Gastroesophageal sphincter (tissue), 3 donors: ENCODE results near the gene ALG12.

Source experiments
- EP300 ChIP-seq: sonication (generic); formaldehyde crosslinking; IDR thresholded peaks from one replicate; pipeline ENCODE4 v1.6.1; 2017; ENCODE audit warnings: antibody characterized with exemption, mild to moderate bottlenecking
- POLR2A ChIP-seq, 2 donors: fragments of 450-650 bp; IDR thresholded peaks; one replicate each; pipeline ENCODE4 v1.6.1; 2017; ENCODE audit warnings: antibody characterized with exemption in 2 of 2, mild to moderate bottlenecking in 2 of 2, moderate library complexity in 1 of 2
- TF ChIP-seq, protein P1 (sequence below), 4 experiments: fragments of 200-600 bp in 2 of 4; fragments of 450-650 bp in 2 of 4; sonication (generic) in 1 of 4; IDR thresholded peaks; one replicate each; pipeline ENCODE4 v1.5.1; 2017 to 2019; ENCODE audit warnings: antibody characterized with exemption in 4 of 4, mild to moderate bottlenecking in 2 of 4, moderate library complexity in 2 of 4

DNA sequence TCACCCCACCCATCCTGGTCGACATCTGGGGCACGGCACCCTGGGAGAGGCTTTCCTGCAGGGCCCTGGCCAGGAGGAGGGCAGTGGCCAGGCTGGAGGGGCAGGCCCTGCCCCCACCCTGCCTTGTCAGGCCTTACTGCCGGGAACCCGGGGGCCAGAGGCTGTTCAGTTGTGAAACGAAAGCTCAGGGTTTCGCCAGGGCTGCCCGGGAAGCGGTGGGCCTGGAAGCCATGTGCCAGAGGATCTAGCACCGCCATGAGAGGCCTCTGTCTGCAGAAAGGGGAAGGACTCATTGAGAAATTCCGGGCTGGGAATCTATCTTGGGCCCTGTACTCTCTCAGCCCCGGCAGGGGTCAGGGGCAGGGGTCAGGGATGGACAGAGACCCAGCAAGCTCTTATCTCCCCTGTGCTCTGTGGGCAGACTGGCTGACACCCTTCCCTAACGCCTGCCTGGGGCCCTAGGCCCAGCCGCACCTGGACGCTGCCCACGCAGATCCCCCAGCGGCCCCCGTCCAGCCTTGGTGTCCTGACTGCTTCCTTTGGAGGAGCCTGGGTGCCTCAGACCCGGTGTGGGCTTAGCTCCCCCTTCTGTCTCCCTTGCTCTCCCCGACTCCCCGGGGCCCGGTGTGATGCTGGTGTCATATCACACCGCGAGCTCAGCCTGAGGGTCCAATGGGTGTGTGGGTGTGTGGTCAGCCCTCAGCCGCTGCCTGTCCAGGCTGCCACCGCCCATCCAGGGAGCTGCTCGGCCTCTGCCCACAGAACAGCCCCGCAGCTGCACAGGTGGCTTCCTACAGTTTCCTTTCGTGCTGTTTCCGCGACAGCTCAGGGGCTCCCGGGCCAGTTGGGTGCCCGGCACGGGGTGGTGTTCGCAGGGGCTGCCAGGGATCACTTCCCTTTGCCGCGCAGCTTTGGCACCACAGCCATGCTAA is 48.8 kb upstream of the ALG12 start:
- TF ChIP-seq, protein P1, sequence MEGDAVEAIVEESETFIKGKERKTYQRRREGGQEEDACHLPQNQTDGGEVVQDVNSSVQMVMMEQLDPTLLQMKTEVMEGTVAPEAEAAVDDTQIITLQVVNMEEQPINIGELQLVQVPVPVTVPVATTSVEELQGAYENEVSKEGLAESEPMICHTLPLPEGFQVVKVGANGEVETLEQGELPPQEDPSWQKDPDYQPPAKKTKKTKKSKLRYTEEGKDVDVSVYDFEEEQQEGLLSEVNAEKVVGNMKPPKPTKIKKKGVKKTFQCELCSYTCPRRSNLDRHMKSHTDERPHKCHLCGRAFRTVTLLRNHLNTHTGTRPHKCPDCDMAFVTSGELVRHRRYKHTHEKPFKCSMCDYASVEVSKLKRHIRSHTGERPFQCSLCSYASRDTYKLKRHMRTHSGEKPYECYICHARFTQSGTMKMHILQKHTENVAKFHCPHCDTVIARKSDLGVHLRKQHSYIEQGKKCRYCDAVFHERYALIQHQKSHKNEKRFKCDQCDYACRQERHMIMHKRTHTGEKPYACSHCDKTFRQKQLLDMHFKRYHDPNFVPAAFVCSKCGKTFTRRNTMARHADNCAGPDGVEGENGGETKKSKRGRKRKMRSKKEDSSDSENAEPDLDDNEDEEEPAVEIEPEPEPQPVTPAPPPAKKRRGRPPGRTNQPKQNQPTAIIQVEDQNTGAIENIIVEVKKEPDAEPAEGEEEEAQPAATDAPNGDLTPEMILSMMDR (IDR thresholded peaks at IDR 0.05): no peak
- TF ChIP-seq POLR2A (IDR thresholded peaks at IDR 0.05): no peak
- no peak for TF ChIP-seq EP300
